HAP-1 (cell line): ENCODE results near the gene KRTAP10-6.
"Not testable (repeated sequence)": the region's sequence is repeated elsewhere in the genome, so short reads cannot be mapped to it uniquely, and the experiment has no call there.

Source experiments
- DNase-seq, 2 experiments: peaks; one replicate each; pipeline ENCODE4 v3.0.0-alpha.2; 2016 to 2020; ENCODE audit warnings: low spot score in 2 of 2
- H3K27me3 ChIP-seq: fragments of 250-450 bp; sonication (Bioruptor Pico); 2 replicates; pipeline ENCODE4 v1.5.1; 2020; ENCODE audit warnings: low read depth, mild to moderate bottlenecking, moderate library complexity
- H3K36me3 ChIP-seq: fragments of 250-450 bp; sonication (Bioruptor Pico); replicated peaks from 2 replicates; pipeline ENCODE4 v1.5.1; 2020; ENCODE audit warnings: mild to moderate bottlenecking
- H3K4me1 ChIP-seq: fragments of 250-450 bp; sonication (Bioruptor Pico); 2 replicates; pipeline ENCODE4 v1.5.1; 2020; ENCODE audit warnings: mild to moderate bottlenecking
- H3K4me3 ChIP-seq: fragments of 250-450 bp; sonication (Bioruptor Pico); 2 replicates; pipeline ENCODE4 v1.5.1; 2020; ENCODE audit warnings: mild to moderate bottlenecking, moderate library complexity
- H3K9me3 ChIP-seq: fragments of 250-450 bp; sonication (Bioruptor Pico); 2 replicates; pipeline ENCODE4 v1.5.1; 2020; ENCODE audit warnings: mild to moderate bottlenecking, moderate library complexity
- in situ Hi-C: fragments of 300-500 bp; cut with MboI; formaldehyde crosslinking; loops from 3 replicates; pipeline ENCODE4 v1.14.3; 2020; ENCODE audit warnings: low sequenced_read_pairs, inconsistent platforms, mixed read lengths

The KRTAP10-6 gene

GRCh38 chr21:44585892-44586291 lies 6.4 kb downstream of the KRTAP10-6 start:
- in situ Hi-C loops: no loop called here
- no peaks in the 10 kb centered on the region for H3K4me1 ChIP-seq
- H3K27me3 ChIP-seq: no peaks in the 10 kb centered on the region
- peaks cover 4% of the 10 kb centered on the region for H3K9me3 ChIP-seq
- no peak overlapping the region for H3K4me3 ChIP-seq
- no peaks in the 10 kb centered on the region for H3K36me3 ChIP-seq
- DNase-seq: no peak

DNA sequence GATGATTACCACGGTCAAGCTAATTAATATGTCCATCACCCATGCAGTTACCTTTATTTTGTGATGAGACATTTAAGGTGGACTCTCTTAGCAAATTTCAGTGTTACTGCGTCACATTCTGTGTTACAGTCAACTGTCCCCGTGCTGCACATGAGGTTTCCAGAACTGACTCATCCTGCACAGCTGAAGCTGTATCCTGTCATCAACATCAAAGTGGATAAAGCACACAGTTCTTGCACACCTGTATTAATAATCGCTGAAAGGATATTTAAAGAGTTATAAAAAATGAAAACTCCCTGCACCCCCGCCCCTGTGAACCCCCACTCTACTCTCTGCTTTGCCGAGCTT lies 8.5 kb downstream of the KRTAP10-6 start:
- no peaks in the 10 kb centered on the region for H3K36me3 ChIP-seq
- no peaks in the 10 kb centered on the region for H3K27me3 ChIP-seq
- no peak overlapping the region for H3K4me3 ChIP-seq
- H3K9me3 ChIP-seq: peaks cover 4% of the 10 kb centered on the region
- in situ Hi-C loops: no loop called here
- no peaks in the 10 kb centered on the region for H3K4me1 ChIP-seq
- no peak for DNase-seq

GRCh38 chr21:44583089-44583799 lies 9.1 kb downstream of the KRTAP10-6 start:
- no peak for DNase-seq
- Histone ChIP-seq H3K4me1 (no peaks in the 10 kb centered on the region), H3K4me3 (no peak overlapping the region), H3K9me3 (peaks cover 4% of the 10 kb centered on the region), H3K36me3 (no peaks in the 10 kb centered on the region), H3K27me3 (no peaks in the 10 kb centered on the region)
- in situ Hi-C loops: no loop called here

GRCh38 chr21:44582055-44582454 lies 10.2 kb downstream of the KRTAP10-6 start:
- Histone ChIP-seq H3K4me1 (no peaks in the 10 kb centered on the region), H3K36me3 (no peaks in the 10 kb centered on the region), H3K9me3 (peaks cover 4% of the 10 kb centered on the region), H3K4me3 (no peak overlapping the region), H3K27me3 (no peaks in the 10 kb centered on the region)
- DNase-seq: no peak
- in situ Hi-C loops: no loop called here

DNA sequence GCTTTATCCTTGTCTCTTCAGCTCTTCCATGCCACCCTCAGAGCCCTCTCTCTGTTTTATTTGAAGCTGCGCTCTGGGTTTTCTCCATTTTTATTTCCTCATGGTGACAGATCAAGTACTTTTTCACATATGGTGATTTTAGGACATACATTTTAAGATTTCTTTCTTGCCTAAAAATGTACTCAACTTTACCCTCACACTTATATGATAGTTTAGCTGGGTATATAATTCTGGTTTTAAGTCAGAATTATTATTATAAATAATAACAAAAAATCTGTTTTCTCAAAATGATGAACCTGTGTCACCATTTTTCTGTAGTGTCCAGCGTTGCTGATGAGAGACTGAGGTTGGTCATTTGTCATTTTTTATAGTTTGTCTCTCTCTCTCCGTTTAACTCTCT lies 11.1 kb downstream of the KRTAP10-6 start:
- in situ Hi-C loops: no loop called here

GRCh38 chr21:44580231-44580821 lies 12.0 kb downstream of the KRTAP10-6 start, which contains the start of gene KRTAP10-5:
Gene KRTAP10-5, minus strand, starts transcription at chr21:44580604. Its CDS starts 26 bp downstream, at chr21:44580578.
- DNase-seq, H3K27me3 ChIP-seq, H3K9me3 ChIP-seq, in situ Hi-C loops, H3K36me3 ChIP-seq, H3K4me1 ChIP-seq, H3K4me3 ChIP-seq: not testable (repeated sequence)

More for the DNA sequence above, 11.1 kb downstream of the KRTAP10-6 start:
- Histone ChIP-seq H3K27me3 (no peaks in the 10 kb centered on the region), H3K9me3 (peaks cover 4% of the 10 kb centered on the region; the same call in 1 of the 2 replicates), H3K4me3 (no peak overlapping the region), H3K4me1 (no peaks in the 10 kb centered on the region), H3K36me3 (no peaks in the 10 kb centered on the region)
- no peak for DNase-seq

DNA sequence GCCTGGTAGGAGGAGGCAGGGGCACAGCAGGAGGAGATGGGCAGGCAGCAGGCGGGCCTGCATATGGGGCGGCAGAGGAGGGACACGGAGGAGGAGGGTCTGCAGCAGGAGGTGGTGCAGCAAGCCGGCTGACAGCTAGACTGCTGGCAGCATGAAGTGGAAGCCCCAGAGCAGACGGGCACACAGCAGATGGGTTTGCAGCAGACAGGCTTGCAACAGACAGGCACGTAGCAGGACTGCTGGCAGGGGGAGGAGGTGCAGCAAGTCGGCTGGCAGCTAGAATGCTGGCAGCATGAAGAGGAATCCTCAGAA lies 12.5 kb downstream of the KRTAP10-6 start:
- DNase-seq: no peak
- H3K27me3 ChIP-seq: no peaks in the 10 kb centered on the region
- no peaks in the 10 kb centered on the region for H3K36me3 ChIP-seq
- H3K9me3 ChIP-seq: peaks cover 4% of the 10 kb centered on the region; the same call in 1 of the 2 replicates
- no peaks in the 10 kb centered on the region for H3K4me1 ChIP-seq
- in situ Hi-C loops: no loop called here
- no peak overlapping the region for H3K4me3 ChIP-seq

DNA sequence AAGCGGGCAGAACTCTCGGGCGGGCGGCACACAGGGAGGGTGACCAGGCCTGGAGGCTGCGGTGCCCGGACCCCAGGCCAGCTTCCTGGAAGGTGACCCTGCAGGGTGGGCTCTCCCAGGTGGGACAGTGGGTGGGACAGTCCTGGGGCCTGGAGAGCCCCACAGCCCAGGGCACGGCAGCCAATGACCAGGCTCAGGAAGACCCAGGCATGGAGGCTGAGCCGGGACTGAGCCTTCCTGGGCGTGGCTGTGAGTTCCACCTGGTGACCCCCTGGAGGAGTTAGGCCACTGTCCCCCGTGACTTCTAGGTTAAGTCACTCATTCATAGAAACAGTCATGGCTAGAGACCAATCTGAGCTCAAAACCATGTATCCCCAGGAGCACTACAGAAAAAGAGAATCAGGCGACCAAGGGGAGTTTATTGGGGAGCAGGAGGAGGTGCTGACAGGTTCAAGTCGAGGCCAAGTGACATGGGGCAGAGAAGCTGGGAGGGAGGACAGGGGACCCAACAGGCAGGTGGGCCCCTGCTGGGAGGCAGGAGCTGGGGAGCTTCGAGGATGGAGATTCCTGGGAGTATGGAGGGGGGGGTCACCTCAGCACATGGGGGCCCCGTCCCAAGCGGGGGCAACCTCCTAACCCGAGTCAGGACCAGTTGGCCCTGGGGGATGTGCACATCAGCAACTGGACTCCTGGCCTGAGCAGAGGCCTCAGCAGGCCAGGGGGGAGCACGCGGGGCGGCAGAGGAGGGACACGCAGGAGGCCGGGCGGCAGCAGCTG lies 13.1 kb downstream of the KRTAP10-6 start:
- in situ Hi-C loops: no loop called here
- H3K4me1 ChIP-seq: no peaks in the 10 kb centered on the region
- peaks cover 4% of the 10 kb centered on the region; the same call in 1 of the 2 replicates for H3K9me3 ChIP-seq

DNA sequence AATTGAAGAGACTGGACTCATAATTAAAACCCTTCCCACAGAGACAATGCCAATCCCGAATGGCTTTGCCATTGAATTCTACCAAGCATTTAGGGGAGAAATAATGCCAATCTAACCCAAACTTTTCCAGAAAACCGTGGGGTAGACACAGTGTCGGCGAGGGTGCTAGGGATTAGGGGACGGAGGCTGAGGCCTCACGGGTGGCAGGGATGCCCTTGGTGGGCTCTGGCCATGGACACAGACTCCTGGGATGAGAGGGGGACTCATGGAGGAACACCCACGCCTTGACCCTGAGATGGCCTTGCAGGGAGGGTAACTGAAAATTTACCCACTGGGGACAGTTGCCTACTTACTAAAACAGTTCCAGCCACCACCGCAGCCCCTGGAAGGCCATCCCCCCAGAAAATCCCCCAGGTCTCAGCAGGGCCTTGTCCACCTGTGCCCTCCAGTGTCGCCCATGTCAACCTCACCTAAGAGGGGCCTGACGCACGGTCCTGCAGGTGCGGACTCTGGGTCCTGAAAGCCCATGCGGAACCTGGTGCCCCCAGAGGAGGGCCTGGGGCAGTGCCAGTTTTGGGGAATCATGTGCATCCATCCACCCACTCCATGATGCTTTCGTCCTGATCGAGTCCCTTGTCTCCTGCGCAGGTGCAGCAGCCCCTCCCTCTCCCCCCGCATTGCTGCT lies 13.8 kb downstream of the KRTAP10-6 start:
- no peak for DNase-seq
- no peak overlapping the region for H3K4me3 ChIP-seq
- H3K27me3 ChIP-seq: no peaks in the 10 kb centered on the region
- H3K4me1 ChIP-seq: no peaks in the 10 kb centered on the region
- in situ Hi-C loops: no loop called here
- H3K36me3 ChIP-seq: no peaks in the 10 kb centered on the region
- peaks cover 4% of the 10 kb centered on the region; the same call in 1 of the 2 replicates for H3K9me3 ChIP-seq

More for the DNA sequence above, 13.1 kb downstream of the KRTAP10-6 start:
- H3K4me3 ChIP-seq: no peak overlapping the region
- H3K36me3 ChIP-seq: no peaks in the 10 kb centered on the region
- no peaks in the 10 kb centered on the region for H3K27me3 ChIP-seq
- DNase-seq: no peak

GRCh38 chr21:44576025-44576420 lies 16.3 kb downstream of the KRTAP10-6 start:
- Histone ChIP-seq H3K4me1 (no peaks in the 10 kb centered on the region), H3K27me3 (no peaks in the 10 kb centered on the region), H3K9me3 (no peaks in the 10 kb centered on the region), H3K36me3 (no peaks in the 10 kb centered on the region), H3K4me3 (no peak overlapping the region)
- no peak for DNase-seq
- in situ Hi-C loops: no loop called here

DNA sequence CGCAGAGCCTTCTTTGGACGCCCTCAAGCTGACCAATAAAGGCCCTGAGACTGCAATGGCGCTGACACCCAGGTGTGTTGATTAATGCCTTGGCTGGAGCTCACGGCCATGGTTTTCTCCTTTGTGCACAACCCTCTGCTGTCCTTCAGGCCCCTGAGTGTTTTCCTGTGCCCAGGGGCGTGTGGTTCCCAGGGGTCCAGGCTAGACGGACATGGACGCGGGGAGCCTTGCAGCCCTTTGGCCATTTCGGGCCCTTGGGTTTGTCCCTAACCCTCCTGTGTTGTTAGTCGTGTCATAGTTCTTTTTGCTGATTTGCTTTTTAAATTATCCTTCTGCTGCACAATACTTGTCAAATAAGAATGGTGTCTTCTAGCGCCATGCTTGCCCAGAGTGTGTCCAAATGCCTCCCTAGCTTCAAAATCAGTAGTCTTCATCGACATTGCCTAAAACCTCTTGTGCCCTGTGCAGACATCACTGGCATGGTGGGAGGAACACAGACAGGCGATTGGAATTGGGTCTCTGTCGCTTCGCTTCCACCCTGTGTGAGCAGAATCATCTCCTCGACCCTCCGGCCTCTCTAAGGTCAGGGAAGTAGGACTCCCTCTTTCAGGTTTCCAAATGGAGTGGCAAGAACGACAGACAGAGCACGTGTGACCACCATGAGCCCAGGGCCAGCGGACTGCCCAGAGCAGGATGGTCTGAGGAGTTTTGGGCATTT lies 16.8 kb downstream of the KRTAP10-6 start:
- Histone ChIP-seq H3K4me3 (no peak overlapping the region), H3K9me3 (no peaks in the 10 kb centered on the region), H3K36me3 (no peaks in the 10 kb centered on the region), H3K4me1 (no peaks in the 10 kb centered on the region), H3K27me3 (no peaks in the 10 kb centered on the region)
- in situ Hi-C loops: no loop called here
- DNase-seq: no peak

- Histone ChIP-seq H3K4me1 (no peaks in the 10 kb centered on the region), H3K9me3 (no peaks in the 10 kb centered on the region), H3K27me3 (no peaks in the 10 kb centered on the region), H3K4me3 (no peak overlapping the region), H3K36me3 (no peaks in the 10 kb centered on the region)
- in situ Hi-C loops: no loop called here
- DNase-seq: no peak
Measured at GRCh38 chr21:44574457-44575306, 17.6 kb downstream of the KRTAP10-6 start.
